HepG2 (cell line): ENCODE measurements around the gene HSPB6. TPM values are rescaled to one million over a fixed set of nuclear protein-coding genes. Genes with fewer than 3 reads are reported as not detected.

ENCODE experiments used
- FOSL2 ChIP-seq: sonication (generic); formaldehyde crosslinking; IDR thresholded peaks from 2 replicates; pipeline ENCODE4 v1.4.0; 2020; ENCODE audit warnings: missing genetic modification reagents
- HNRNPL ChIP-seq: fragments of 200-400 bp; formaldehyde crosslinking; IDR thresholded peaks from 2 replicates; pipeline ENCODE4 v1.6.1; 2017; ENCODE audit warnings: mild to moderate bottlenecking, low read depth, low read length
- HNRNPLL ChIP-seq: fragments of 200-400 bp; formaldehyde crosslinking; IDR thresholded peaks from 2 replicates; pipeline ENCODE4 v1.6.1; 2017; ENCODE audit warnings: mild to moderate bottlenecking, low read depth, low read length; ENCODE audit not compliant: poor library complexity, severe bottlenecking
- MBD4 ChIP-seq: IDR thresholded peaks from 2 replicates; pipeline ENCODE4 v1.6.1; 2012; ENCODE audit warnings: low read length, inconsistent platforms, borderline replicate concordance
- MED8 ChIP-seq: sonication (generic); formaldehyde crosslinking; IDR thresholded peaks from 2 replicates; pipeline ENCODE4 v1.8.1; 2023; ENCODE audit warnings: mild to moderate bottlenecking, missing genetic modification reagents; ENCODE audit not compliant: insufficient replicate concordance
- NRL ChIP-seq: sonication (generic); formaldehyde crosslinking; IDR thresholded peaks from 2 replicates; pipeline ENCODE4 v1.5.0; 2020; ENCODE audit warnings: missing genetic modification reagents, mild to moderate bottlenecking, moderate library complexity, borderline replicate concordance
- PHF21A ChIP-seq: sonication (generic); formaldehyde crosslinking; IDR thresholded peaks from 2 replicates; pipeline ENCODE4 v1.5.0; 2020; ENCODE audit warnings: mild to moderate bottlenecking, missing genetic modification reagents
- PPARG ChIP-seq: conservative IDR thresholded peaks from 2 replicates; pipeline ENCODE4 v1.6.1; 2016; ENCODE audit warnings: missing biosample characterization, missing genetic modification reagents
- RAD51 ChIP-seq: fragments of 450-650 bp; IDR thresholded peaks from 2 replicates; pipeline ENCODE4 v1.6.1; 2016; ENCODE audit warnings: borderline replicate concordance
- RARA ChIP-seq: IDR thresholded peaks from 2 replicates; pipeline ENCODE4 v1.6.1; 2016; ENCODE audit warnings: missing genetic modification reagents, missing compliant biosample characterization
- RNF2 ChIP-seq: fragments of 450-650 bp; conservative IDR thresholded peaks from 2 replicates; pipeline ENCODE4 v1.6.1; 2016; ENCODE audit warnings: low read depth
- SCMH1 ChIP-seq: sonication (generic); formaldehyde crosslinking; IDR thresholded peaks from 2 replicates; pipeline ENCODE4 v1.9.0; 2021; ENCODE audit warnings: missing genetic modification reagents, mild to moderate bottlenecking, borderline replicate concordance
- TOE1 ChIP-seq: sonication (generic); formaldehyde crosslinking; IDR thresholded peaks from 2 replicates; pipeline ENCODE4 v1.4.0; 2020; ENCODE audit warnings: mild to moderate bottlenecking, missing genetic modification reagents
- ZC3H4 ChIP-seq: sonication (generic); formaldehyde crosslinking; IDR thresholded peaks from 2 replicates; pipeline ENCODE4 v1.4.0; 2020; ENCODE audit warnings: missing genetic modification reagents, borderline replicate concordance
- ZMAT3 ChIP-seq: sonication (generic); formaldehyde crosslinking; conservative IDR thresholded peaks from 2 replicates; pipeline ENCODE4 v1.7.0; 2021; ENCODE audit warnings: missing genetic modification reagents
- ZNF350 ChIP-seq: sonication (generic); formaldehyde crosslinking; IDR thresholded peaks from 2 replicates; pipeline ENCODE4 v1.4.0; 2020; ENCODE audit warnings: mild to moderate bottlenecking, low read depth, missing genetic modification reagents, borderline replicate concordance
- polyA plus RNA-seq, 8 experiments: library from polyadenylated mRNA; depleted of rRNA in 3 of 8; stranded (reverse) in 7 of 8; unstranded in 1 of 8; fragments of >200 nt; fragmentation: Illumina TruSeq in 4 of 8; extraction: Trizol in 4 of 8; gene quantifications; 2 replicates each; pipeline versions ENCODE4 v1.2.1 to v1.2.3, GENCODE V29; 2011 to 2016; ENCODE audit warnings: low read depth in 4 of 8, missing spikeins in 1 of 8, mixed read lengths in 1 of 8; ENCODE audit not compliant: insufficient read depth in 1 of 8
- total RNA-seq, 5 experiments: library from RNA; depleted of rRNA; stranded (reverse); fragments of >200 nt; fragmentation: Illumina TruSeq; extraction: Trizol; gene quantifications; 2 replicates each; pipeline ENCODE4 v1.2.3, GENCODE V29; 2016; ENCODE audit warnings: low read depth in 1 of 5
- TF ChIP-seq, protein P1 (sequence below): conservative IDR thresholded peaks from 2 replicates; pipeline ENCODE4 v1.6.1; 2018; ENCODE audit warnings: missing genetic modification reagents
- TF ChIP-seq, protein P2 (sequence below): sonication (generic); formaldehyde crosslinking; IDR thresholded peaks from 2 replicates; pipeline ENCODE4 v1.4.0; 2020; ENCODE audit warnings: missing genetic modification reagents
- TF ChIP-seq, protein P3 (sequence below), 2 experiments: fragments of 450-650 bp in 1 of 2; sonication (generic) in 1 of 2; formaldehyde crosslinking; IDR thresholded peaks; 2 replicates each; pipeline versions ENCODE4 v1.5.0 to v1.8.0; 2020 to 2022; ENCODE audit warnings: mild to moderate bottlenecking in 1 of 2, missing genetic modification reagents in 1 of 2
- TF ChIP-seq, protein P4 (sequence below), 2 experiments: sonication (generic) in 1 of 2; formaldehyde crosslinking in 1 of 2; IDR thresholded peaks; 2 replicates each; pipeline versions ENCODE4 v1.4.0 to v1.6.1; 2018 to 2020; ENCODE audit warnings: missing genetic modification reagents in 2 of 2, borderline replicate concordance in 1 of 2, low read depth in 1 of 2, mild to moderate bottlenecking in 1 of 2, missing biosample characterization in 1 of 2
- TF ChIP-seq, protein P5 (sequence below): sonication (generic); formaldehyde crosslinking; IDR thresholded peaks from 2 replicates; pipeline ENCODE4 v1.5.1; 2020; ENCODE audit warnings: mild to moderate bottlenecking, missing genetic modification reagents, moderate library complexity

Gene HSPB6
- total and polyA plus RNA-seq, 2 of the 13 experiments (the other 11 are each of a cell fraction or from before 2014, with no cell fraction given): 0.18 TPM; not detected in 1

DNA sequence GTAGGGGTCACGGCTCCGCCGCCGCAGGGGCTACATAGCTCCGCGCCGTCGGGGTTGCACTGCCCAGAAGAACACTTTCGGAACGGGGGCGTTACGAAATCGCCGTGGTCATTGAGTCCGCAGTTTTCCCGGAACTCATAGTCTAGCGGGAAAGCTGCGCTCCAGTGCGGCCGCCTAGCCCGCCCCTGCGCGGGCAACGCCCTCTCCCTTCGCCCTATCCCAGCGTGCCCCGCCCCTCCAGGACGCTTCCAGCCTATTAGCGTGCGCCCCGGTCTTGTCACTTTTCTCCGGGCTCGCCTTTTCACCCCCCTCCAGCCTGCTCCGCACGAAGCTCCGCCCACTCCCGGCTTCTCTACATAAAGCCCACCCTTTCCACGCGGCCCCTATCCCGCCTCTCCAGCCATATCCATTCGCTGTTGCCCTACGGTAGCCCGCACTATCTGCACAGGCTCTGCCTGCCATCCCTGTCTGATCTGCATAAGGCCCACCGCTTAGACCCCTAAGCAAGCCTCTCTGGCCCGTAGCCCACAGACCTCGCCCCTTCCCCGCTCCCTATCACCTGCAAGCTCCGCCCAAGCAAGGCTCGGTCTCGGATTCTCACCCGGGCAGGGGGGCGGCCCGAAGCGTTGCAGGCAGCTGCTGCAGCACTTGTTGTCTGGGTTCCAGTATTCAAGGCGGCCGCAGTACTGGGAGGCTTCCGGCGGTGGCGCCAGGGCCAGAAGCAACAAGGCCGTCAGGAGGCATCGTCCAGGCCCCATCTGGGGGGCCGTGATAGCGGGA lies 16.2 kb downstream of the HSPB6 start (continued):
- TF ChIP-seq, protein P1, sequence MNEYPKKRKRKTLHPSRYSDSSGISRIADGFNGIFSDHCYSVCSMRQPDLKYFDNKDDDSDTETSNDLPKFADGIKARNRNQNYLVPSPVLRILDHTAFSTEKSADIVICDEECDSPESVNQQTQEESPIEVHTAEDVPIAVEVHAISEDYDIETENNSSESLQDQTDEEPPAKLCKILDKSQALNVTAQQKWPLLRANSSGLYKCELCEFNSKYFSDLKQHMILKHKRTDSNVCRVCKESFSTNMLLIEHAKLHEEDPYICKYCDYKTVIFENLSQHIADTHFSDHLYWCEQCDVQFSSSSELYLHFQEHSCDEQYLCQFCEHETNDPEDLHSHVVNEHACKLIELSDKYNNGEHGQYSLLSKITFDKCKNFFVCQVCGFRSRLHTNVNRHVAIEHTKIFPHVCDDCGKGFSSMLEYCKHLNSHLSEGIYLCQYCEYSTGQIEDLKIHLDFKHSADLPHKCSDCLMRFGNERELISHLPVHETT (CRISPR knock-in tag): peak; percentile 67; the same call in 1 of the 2 replicates
- TF ChIP-seq HNRNPL: no peak
- peak; percentile 33; the same call in 1 of the 2 replicates for TF ChIP-seq RARA (CRISPR knock-in tag)
- no peak for TF ChIP-seq SCMH1
- TF ChIP-seq NRL (CRISPR knock-in tag): peak; percentile 64; the same call in 1 of the 2 replicates
- TF ChIP-seq TOE1 (CRISPR knock-in tag): no peak
- peak; percentile 17; the same call in 1 of the 2 replicates for TF ChIP-seq PPARG (CRISPR knock-in tag)
- TF ChIP-seq, protein P2, sequence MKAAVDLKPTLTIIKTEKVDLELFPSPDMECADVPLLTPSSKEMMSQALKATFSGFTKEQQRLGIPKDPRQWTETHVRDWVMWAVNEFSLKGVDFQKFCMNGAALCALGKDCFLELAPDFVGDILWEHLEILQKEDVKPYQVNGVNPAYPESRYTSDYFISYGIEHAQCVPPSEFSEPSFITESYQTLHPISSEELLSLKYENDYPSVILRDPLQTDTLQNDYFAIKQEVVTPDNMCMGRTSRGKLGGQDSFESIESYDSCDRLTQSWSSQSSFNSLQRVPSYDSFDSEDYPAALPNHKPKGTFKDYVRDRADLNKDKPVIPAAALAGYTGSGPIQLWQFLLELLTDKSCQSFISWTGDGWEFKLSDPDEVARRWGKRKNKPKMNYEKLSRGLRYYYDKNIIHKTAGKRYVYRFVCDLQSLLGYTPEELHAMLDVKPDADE: no peak
- TF ChIP-seq MBD4: no peak
- peak; percentile 96 for TF ChIP-seq HNRNPLL
- 0 out of 2 replicates have a peak, but pooled peaks have one; percentile 24 for TF ChIP-seq RNF2
- TF ChIP-seq, protein P3, sequence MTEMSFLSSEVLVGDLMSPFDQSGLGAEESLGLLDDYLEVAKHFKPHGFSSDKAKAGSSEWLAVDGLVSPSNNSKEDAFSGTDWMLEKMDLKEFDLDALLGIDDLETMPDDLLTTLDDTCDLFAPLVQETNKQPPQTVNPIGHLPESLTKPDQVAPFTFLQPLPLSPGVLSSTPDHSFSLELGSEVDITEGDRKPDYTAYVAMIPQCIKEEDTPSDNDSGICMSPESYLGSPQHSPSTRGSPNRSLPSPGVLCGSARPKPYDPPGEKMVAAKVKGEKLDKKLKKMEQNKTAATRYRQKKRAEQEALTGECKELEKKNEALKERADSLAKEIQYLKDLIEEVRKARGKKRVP (CRISPR knock-in tag; IDR thresholded peaks at IDR 0.05): peak in 1 of 2 experiments; percentile 47; a peak in 2 of 4 replicates
- TF ChIP-seq ZNF350 (CRISPR knock-in tag): peak; percentile 55; the same call in 1 of the 2 replicates
- TF ChIP-seq MED8 (CRISPR knock-in tag): peak; percentile 36
- TF ChIP-seq, protein P4, sequence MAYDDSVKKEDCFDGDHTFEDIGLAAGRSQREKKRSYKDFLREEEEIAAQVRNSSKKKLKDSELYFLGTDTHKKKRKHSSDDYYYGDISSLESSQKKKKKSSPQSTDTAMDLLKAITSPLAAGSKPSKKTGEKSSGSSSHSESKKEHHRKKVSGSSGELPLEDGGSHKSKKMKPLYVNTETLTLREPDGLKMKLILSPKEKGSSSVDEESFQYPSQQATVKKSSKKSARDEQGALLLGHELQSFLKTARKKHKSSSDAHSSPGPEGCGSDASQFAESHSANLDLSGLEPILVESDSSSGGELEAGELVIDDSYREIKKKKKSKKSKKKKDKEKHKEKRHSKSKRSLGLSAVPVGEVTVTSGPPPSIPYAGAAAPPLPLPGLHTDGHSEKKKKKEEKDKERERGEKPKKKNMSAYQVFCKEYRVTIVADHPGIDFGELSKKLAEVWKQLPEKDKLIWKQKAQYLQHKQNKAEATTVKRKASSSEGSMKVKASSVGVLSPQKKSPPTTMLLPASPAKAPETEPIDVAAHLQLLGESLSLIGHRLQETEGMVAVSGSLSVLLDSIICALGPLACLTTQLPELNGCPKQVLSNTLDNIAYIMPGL (CRISPR knock-in tag; IDR thresholded peaks at IDR 0.05; ENCODE audit: borderline replicate concordance in 1 of 2, low read depth in 1 of 2): peak; percentile 20 to 67; a peak in 3 of 4 replicates
- TF ChIP-seq, protein P5, sequence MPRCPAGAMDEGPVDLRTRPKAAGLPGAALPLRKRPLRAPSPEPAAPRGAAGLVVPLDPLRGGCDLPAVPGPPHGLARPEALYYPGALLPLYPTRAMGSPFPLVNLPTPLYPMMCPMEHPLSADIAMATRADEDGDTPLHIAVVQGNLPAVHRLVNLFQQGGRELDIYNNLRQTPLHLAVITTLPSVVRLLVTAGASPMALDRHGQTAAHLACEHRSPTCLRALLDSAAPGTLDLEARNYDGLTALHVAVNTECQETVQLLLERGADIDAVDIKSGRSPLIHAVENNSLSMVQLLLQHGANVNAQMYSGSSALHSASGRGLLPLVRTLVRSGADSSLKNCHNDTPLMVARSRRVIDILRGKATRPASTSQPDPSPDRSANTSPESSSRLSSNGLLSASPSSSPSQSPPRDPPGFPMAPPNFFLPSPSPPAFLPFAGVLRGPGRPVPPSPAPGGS (CRISPR knock-in tag): no peak
- peak; percentile 66; the same call in 1 of the 2 replicates for TF ChIP-seq ZC3H4
- peak; percentile 74; the same call in 1 of the 2 replicates for TF ChIP-seq PHF21A (CRISPR knock-in tag)
- peak; percentile 52; the same call in 1 of the 2 replicates for TF ChIP-seq ZMAT3 (CRISPR knock-in tag)
- TF ChIP-seq RAD51: no peak
- TF ChIP-seq FOSL2 (CRISPR knock-in tag): peak; percentile 36
